Muscle layer of duodenum (tissue), 2 donors: ENCODE results near the gene TTC27.
"Not testable (repeated sequence)": the region's sequence is repeated elsewhere in the genome, so short reads cannot be mapped to it uniquely, and the experiment has no call there.

ENCODE experiments used
- H3K27ac ChIP-seq: one replicate; pipeline ENCODE4 v1.7.0; 2013; ENCODE audit warnings: mild to moderate bottlenecking, low read length
- H3K27me3 ChIP-seq: one replicate; pipeline ENCODE4 v1.7.0; 2013; ENCODE audit warnings: low read depth, mild to moderate bottlenecking, control low read depth, low read length
- H3K36me3 ChIP-seq, 2 donors: one replicate each; pipeline ENCODE4 v1.7.0; 2013; ENCODE audit warnings: low read length in 2 of 2, control low read depth in 1 of 2, mild to moderate bottlenecking in 1 of 2; ENCODE audit not compliant: insufficient read depth in 2 of 2, control insufficient read depth in 1 of 2
- H3K4me1 ChIP-seq, 2 donors: one replicate each; pipeline ENCODE4 v1.7.0; 2013; ENCODE audit warnings: low read length in 2 of 2, mild to moderate bottlenecking in 2 of 2, control low read depth in 1 of 2, moderate library complexity in 1 of 2; ENCODE audit not compliant: insufficient read depth in 2 of 2, control insufficient read depth in 1 of 2
- H3K4me3 ChIP-seq, 2 donors: one replicate each; pipeline ENCODE4 v1.7.0; 2013; ENCODE audit warnings: low read length in 2 of 2, low read depth in 1 of 2, mild to moderate bottlenecking in 1 of 2
- H3K9me3 ChIP-seq, 2 donors: one replicate each; pipeline ENCODE4 v1.7.0; 2013; ENCODE audit warnings: low read length in 2 of 2, control low read depth in 1 of 2, mild to moderate bottlenecking in 1 of 2; ENCODE audit not compliant: control insufficient read depth in 1 of 2
- donor health status: healthy.

The TTC27 gene

DNA sequence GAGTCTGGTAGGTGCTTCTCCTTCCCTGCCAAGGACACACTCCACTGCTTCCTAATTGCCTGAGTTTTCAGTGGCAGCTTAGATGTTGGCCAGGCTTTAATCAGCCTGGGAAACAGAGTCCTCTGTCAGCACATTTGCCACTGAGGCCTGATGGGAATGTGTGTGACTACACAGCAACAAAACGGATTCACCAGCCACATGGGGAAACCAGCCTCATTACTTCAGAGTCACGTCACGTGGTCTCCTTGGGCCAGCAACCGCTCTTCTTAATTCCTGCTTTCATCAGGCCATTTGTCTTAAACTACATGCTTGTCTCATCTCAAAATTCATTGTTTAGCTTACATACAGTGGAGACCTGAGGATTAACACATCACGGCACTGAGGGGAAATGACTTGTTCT is 225.0 kb downstream of the TTC27 start:
- Histone ChIP-seq H3K36me3 (no peaks in the 10 kb centered on the region), H3K4me1 (no peaks in the 10 kb centered on the region), H3K9me3 (no peaks in the 10 kb centered on the region), H3K4me3 (no peak overlapping the region), H3K27me3 (no peaks in the 10 kb centered on the region), H3K27ac (no peak overlapping the region)

DNA sequence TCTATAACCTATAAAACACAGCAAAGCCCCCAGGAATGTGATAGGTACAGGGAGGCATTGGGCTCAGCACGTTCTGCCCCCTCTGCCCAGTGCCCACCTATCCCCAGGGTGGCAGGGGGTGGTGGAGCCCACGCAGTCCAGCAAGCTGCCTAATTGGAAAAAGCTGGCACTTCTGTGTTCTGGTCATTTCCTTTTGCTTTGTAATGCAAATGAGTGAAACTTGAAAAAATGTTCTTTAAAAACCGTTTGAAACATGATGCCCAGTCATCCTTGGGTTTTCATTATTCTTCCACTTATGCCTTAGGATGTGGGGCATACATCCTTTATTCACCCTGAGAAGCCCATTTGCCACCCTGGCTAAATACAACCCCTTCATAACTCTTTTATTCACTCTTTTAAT is 229.0 kb downstream of the TTC27 start:
- Histone ChIP-seq H3K9me3 (no peaks in the 10 kb centered on the region), H3K27ac (no peak overlapping the region), H3K4me3 (no peak overlapping the region), H3K27me3 (no peaks in the 10 kb centered on the region), H3K36me3 (no peaks in the 10 kb centered on the region), H3K4me1 (no peaks in the 10 kb centered on the region)

DNA sequence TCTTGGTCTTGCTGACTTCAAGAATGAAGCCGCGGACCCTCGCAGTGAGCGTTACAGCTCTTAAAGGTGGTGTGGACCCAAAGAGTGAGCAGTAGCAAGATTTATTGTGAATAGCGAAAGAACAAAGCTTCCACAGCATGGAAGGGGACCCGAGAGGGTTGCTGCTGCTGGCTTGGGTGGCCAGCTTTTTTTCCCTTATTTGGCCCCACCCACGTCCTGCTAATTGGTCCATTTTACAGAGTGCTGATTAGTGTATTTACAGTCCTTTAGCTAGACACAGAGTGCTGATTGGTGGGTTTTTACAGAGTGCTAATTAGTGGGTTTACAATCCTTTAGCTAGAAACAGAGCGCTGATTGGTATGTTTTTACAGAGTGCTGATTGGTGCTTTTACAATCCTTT is 230.9 kb downstream of the TTC27 start:
- H3K4me3 ChIP-seq: no peak overlapping the region
- H3K4me1 ChIP-seq: no peaks in the 10 kb centered on the region
- H3K27ac ChIP-seq: no peak overlapping the region
- H3K9me3 ChIP-seq: no peaks in the 10 kb centered on the region
- H3K27me3 ChIP-seq: no peaks in the 10 kb centered on the region
- no peaks in the 10 kb centered on the region for H3K36me3 ChIP-seq

DNA sequence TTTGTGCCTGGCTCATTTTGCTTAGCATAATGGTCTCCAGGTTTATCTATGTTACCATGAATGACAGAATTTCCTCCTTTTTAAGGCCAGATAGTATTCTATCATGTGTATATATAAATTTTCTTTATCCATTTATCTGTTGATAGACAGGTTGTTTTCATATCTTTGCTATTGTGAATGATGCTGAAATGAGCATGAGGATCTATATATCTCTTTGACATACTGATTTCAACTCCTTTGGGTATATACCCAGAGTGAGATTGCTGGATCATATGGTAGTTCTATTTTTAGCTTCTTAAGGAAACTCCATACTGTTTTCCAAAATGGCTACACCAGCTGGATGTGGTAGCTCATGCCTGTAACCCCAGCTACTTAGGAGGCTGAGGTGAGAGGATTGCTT is 232.5 kb downstream of the TTC27 start:
- Histone ChIP-seq H3K27ac (no peak overlapping the region), H3K4me3 (no peak overlapping the region), H3K4me1 (no peaks in the 10 kb centered on the region), H3K9me3 (no peaks in the 10 kb centered on the region), H3K27me3 (no peaks in the 10 kb centered on the region), H3K36me3 (no peaks in the 10 kb centered on the region)

DNA sequence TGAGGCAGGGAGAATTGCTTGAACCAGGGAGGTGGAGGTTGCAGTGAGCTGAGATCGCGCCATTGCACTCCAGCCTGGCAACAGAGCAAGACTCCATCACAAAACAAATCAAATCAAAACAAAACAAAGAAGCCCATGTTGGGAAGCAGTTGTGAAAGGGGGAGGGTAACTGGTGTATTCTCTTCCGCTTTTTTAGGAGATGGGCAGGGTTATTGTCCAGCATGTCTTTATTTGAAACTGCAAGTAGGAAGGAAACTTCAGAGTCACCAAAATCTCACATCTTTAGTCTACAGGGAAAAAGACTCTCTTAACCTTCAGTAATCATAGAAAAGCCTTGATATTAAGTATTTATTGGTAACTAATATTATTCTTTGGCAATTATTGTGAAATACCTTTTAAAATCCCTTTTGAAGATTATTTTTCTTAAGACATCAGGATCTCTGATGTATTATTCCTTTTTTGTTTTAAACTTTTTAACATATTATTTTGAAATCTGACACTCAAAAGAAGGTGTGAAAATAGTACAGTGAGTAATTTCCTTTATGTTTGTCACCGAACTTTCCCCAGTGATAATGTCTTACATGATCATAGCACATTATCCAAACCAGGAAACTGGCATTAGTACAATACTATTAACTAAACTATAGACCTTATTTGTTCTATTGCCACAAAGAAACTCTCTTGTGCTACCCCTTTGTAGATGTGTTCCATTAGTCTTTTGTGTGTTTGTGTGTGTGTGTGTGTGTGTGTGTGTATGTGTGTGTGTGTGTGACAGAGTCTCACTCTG is 234.6 kb downstream of the TTC27 start:
- H3K27me3 ChIP-seq: no peaks in the 10 kb centered on the region
- H3K9me3 ChIP-seq: no peaks in the 10 kb centered on the region
- H3K4me1 ChIP-seq: no peaks in the 10 kb centered on the region
- H3K4me3 ChIP-seq: no peak overlapping the region
- H3K36me3 ChIP-seq: no peaks in the 10 kb centered on the region
- no peak overlapping the region for H3K27ac ChIP-seq

DNA sequence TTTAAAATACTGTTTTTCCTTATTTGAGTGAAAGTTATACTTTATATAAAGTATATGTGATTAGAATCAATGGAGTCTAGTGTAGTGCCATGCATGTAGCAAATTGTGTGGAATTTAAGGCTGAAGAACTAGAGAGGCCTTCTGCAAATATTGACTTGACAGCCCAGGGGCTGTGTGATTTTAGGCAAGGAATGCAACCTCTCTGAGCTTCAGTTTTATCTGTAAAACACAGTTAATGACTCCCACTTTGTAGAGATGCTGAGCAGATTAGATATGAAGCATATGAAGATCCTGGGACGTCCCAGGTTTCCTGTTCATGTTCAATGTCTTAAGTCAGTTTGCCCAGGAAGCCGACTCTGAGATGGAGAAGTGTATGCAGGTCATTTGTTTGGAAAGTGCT is 235.5 kb downstream of the TTC27 start:
- H3K4me1 ChIP-seq: no peaks in the 10 kb centered on the region
- no peaks in the 10 kb centered on the region for H3K27me3 ChIP-seq
- H3K36me3 ChIP-seq: no peaks in the 10 kb centered on the region
- no peak overlapping the region for H3K27ac ChIP-seq
- no peak overlapping the region for H3K4me3 ChIP-seq
- H3K9me3 ChIP-seq: no peaks in the 10 kb centered on the region

DNA sequence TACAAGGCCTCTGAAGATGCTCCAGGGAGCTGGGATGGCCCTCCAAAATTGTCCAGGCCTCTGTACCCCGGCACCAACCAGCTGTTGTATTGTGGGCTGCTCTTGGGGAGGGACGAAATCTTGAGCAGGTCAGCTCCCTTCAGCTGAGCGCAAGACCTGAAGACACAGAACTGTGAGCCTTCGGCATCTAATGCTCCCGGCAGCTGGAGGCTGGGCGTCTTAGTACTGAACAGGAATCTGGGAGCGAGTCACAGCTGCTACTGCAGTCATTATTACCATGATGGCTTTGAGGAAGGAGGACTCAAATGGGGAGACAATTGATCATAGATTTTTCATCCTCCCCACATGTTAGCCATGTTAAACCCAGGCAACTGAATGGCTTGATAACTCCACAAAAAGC is 236.0 kb downstream of the TTC27 start:
- H3K36me3 ChIP-seq: no peaks in the 10 kb centered on the region
- H3K4me3 ChIP-seq: no peak overlapping the region
- no peaks in the 10 kb centered on the region for H3K9me3 ChIP-seq
- no peaks in the 10 kb centered on the region for H3K4me1 ChIP-seq
- no peaks in the 10 kb centered on the region for H3K27me3 ChIP-seq
- no peak overlapping the region for H3K27ac ChIP-seq

DNA sequence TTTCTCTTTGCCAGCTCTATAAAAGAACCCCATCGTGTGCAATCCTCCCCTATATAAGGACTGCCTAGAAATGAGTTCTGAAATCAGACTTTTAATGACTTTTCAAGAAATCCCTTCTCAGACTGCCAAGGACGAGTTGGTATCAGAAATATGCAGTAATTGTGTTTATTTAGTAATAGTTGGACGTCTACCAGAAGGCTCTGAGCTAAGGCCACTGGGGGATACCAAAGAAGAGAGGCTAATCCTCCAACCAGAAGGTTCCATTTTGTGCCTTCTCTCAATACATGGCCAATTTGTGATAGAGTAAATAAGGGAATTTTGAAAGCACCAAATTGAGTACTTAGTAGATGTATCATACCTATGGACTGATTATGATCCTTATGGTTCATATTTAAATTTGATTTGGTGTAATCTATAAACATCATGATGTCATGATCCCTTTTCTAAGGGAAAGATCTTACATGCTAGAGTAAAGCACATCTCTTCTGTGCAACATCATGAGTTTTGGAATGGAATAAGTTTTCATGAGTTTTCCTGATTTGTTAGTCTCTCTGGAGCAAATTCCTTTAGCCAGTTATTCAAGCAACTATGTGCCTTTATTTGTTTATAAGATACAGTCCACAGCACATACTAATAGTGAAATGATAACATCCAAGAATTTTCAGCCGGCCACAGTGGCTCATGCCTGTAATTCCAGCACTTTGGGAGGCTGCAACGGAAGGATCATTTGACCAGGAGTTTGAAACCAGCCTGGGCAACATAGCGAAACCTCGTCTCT is 236.7 kb downstream of the TTC27 start:
- Histone ChIP-seq H3K9me3 (no peaks in the 10 kb centered on the region), H3K36me3 (no peaks in the 10 kb centered on the region), H3K27ac (no peak overlapping the region), H3K4me1 (no peaks in the 10 kb centered on the region), H3K4me3 (no peak overlapping the region), H3K27me3 (no peaks in the 10 kb centered on the region)

DNA sequence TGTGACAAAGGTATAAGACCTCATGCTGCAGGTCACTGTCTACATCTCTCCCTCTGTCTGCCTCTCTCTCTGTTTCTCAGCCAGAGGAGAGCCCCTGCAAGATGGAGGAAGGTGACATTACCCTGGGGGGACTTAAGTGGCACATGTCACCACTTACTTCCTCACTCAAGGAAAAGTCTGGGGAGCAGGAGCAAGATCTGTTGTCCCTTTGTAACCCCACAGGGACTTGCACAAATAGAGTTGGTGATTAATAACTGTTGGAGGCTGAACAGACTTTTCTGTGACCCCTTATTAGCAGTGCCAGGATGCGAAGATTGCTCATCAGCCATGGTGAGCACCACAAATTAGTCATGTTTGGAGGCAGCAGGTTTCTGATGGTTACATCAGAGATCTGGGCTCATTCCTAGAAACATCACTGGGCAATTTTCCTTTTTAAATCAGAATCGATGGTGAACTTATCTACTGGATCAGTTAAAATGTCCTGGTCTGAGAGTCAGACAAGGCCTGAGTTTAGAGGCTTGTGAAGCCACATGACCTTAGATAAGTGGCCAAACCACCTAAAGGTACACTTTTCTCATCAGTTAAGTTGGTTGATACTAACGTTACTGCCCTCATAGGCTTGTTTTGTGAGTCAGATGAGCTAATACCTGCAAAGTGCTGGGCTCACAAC is 237.7 kb downstream of the TTC27 start:
- Histone ChIP-seq H3K4me3 (no peak overlapping the region), H3K4me1 (no peaks in the 10 kb centered on the region), H3K36me3 (no peaks in the 10 kb centered on the region), H3K9me3 (no peaks in the 10 kb centered on the region), H3K27ac (no peak overlapping the region), H3K27me3 (no peaks in the 10 kb centered on the region)

DNA sequence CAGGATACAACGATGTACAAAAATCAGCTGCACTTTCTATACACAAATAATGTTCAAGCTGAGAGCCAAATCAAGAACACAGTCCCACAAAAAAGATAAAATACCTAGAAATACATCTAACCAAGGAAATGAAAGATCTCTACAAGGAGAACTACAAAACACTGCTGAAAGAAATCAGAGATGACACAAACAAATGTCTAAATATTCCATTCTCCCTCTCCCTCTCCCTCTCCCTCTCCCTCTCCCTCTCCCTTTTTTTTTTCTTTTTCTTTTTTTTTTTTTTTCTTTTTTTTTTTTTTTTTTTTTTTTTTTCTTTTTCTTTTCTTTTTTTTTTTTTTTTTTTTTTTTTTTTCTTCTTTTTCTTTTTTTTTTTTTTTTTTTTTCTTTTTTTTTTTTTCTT is 238.6 kb downstream of the TTC27 start:
- H3K9me3 ChIP-seq, H3K36me3 ChIP-seq: not testable (repeated sequence)

More for the DNA sequence above, 238.6 kb downstream of the TTC27 start:
- H3K4me3 ChIP-seq, H3K27me3 ChIP-seq, H3K4me1 ChIP-seq, H3K27ac ChIP-seq: not testable (repeated sequence)
